IMR-90 (cell line): Measurements from ENCODE around the gene SEMA5A. TPM values are rescaled to one million over a fixed set of nuclear protein-coding genes. Genes with fewer than 3 reads are reported as not detected.

Source experiments
- ATAC-seq: fragments of 200-7000 bp; cut with Tn5 transposase; 2 replicates; pipeline ENCODE4 v1.9.1; 2020; ENCODE audit warnings: low read depth, mild to moderate bottlenecking, moderate library complexity
- BruUV-seq: library from RNA; stranded (reverse); fragments of 400-500 nt; replicated peaks from 2 replicates; lab custom pipeline; 2021; lab: Mats Ljungman, UMichigan
- CTCF ChIA-PET: fragments of 300-600 bp; formaldehyde crosslinking; extraction: SDS; loops from one replicate; lab custom pipeline; 2021; ENCODE audit warnings: antibody characterized with exemption; lab: Yijun Ruan, JAX
- POLR2A ChIA-PET: fragments of 300-600 bp; sonication (Branson Sonifier 250); formaldehyde crosslinking; loops from one replicate; lab custom pipeline; 2022; ENCODE audit warnings: antibody characterized with exemption; ENCODE audit not compliant: unreplicated experiment; lab: Charles Lee
- DNase-seq: peaks from one replicate; pipeline ENCODE4 v3.0.0; 2013
- H2AFZ ChIP-seq: replicated peaks from 2 replicates; pipeline ENCODE3; 2013; ENCODE audit warnings: low read length, mild to moderate bottlenecking; ENCODE audit not compliant: poor library complexity
- H2AK5ac ChIP-seq: 2 replicates; pipeline ENCODE4 v1.6.1; 2013; ENCODE audit warnings: low read depth, low read length, inconsistent platforms
- H2AK9ac ChIP-seq: replicated peaks from 2 replicates; pipeline ENCODE3; 2013; ENCODE audit warnings: mild to moderate bottlenecking, low read depth, low read length, moderate library complexity; ENCODE audit not compliant: poor library complexity
- H2BK120ac ChIP-seq: 2 replicates; pipeline ENCODE4 v1.6.1; 2013; ENCODE audit warnings: low read depth, low read length, inconsistent platforms
- H2BK15ac ChIP-seq: 3 replicates; pipeline ENCODE4 v1.6.1; 2013; ENCODE audit warnings: low read depth, low read length, inconsistent platforms
- H2BK20ac ChIP-seq: 2 replicates; pipeline ENCODE4 v1.6.1; 2013; ENCODE audit warnings: low read depth, mild to moderate bottlenecking, inconsistent platforms, low read length, moderate library complexity
- H2BK5ac ChIP-seq: 2 replicates; pipeline ENCODE4 v1.6.1; 2013; ENCODE audit warnings: mild to moderate bottlenecking, low read depth, low read length, inconsistent platforms; ENCODE audit not compliant: poor library complexity, severe bottlenecking
- H3K14ac ChIP-seq: replicated peaks from 2 replicates; pipeline ENCODE4 v1.6.1; 2013; ENCODE audit warnings: low read depth, low read length, inconsistent platforms
- H3K18ac ChIP-seq: 2 replicates; pipeline ENCODE4 v1.6.1; 2013; ENCODE audit warnings: low read depth, low read length, control low read depth
- H3K23ac ChIP-seq: 2 replicates; pipeline ENCODE4 v1.6.1; 2013; ENCODE audit warnings: low read depth, low read length, inconsistent platforms
- H3K27ac ChIP-seq: 2 replicates; pipeline ENCODE4 v1.5.1; 2013; ENCODE audit warnings: mild to moderate bottlenecking, control low read depth, low read length; ENCODE audit not compliant: insufficient read depth
- H3K27me3 ChIP-seq: 2 replicates; pipeline ENCODE4 v1.6.1; 2013; ENCODE audit warnings: low read length; ENCODE audit not compliant: control insufficient read depth, insufficient read depth
- H3K36me3 ChIP-seq: 2 replicates; pipeline ENCODE4 v1.6.1; 2013; ENCODE audit warnings: low read length, mixed read lengths; ENCODE audit not compliant: control insufficient read depth, insufficient read depth
- H3K4ac ChIP-seq: 2 replicates; pipeline ENCODE4 v1.6.1; 2013; ENCODE audit warnings: low read depth, low read length, inconsistent platforms
- H3K4me1 ChIP-seq: 2 replicates; pipeline ENCODE4 v1.6.1; 2013; ENCODE audit warnings: low read length, mixed read lengths; ENCODE audit not compliant: control insufficient read depth, insufficient read depth
- H3K4me2 ChIP-seq: 2 replicates; pipeline ENCODE4 v1.6.1; 2013; ENCODE audit warnings: low read depth, mild to moderate bottlenecking, control low read depth, low read length, moderate library complexity
- H3K4me3 ChIP-seq: 2 replicates; pipeline ENCODE4 v1.5.1; 2013; ENCODE audit warnings: low read depth, mild to moderate bottlenecking, control low read depth, low read length, moderate library complexity; ENCODE audit not compliant: insufficient read depth
- H3K56ac ChIP-seq: 2 replicates; pipeline ENCODE4 v1.6.1; 2013; ENCODE audit warnings: low read length, inconsistent platforms; ENCODE audit not compliant: insufficient read depth; ENCODE audit errors: extremely low read depth
- H3K79me1 ChIP-seq, 2 experiments: 2 replicates each; pipeline ENCODE4 v1.6.1; 2013; ENCODE audit warnings: low read length in 2 of 2, inconsistent platforms in 1 of 2, low read depth in 1 of 2
- H3K9ac ChIP-seq: 2 replicates; pipeline ENCODE4 v1.6.1; 2013; ENCODE audit warnings: low read depth, low read length, control low read depth
- H3K9me1 ChIP-seq: 2 replicates; pipeline ENCODE4 v1.6.1; 2013; ENCODE audit warnings: low read length, inconsistent platforms; ENCODE audit not compliant: insufficient read depth
- H3K9me3 ChIP-seq: 2 replicates; pipeline ENCODE4 v1.6.1; 2013; ENCODE audit warnings: low read length; ENCODE audit not compliant: control insufficient read depth, insufficient read depth
- H4K20me1 ChIP-seq: 2 replicates; pipeline ENCODE4 v1.6.1; 2013; ENCODE audit warnings: low read length, inconsistent platforms; ENCODE audit not compliant: insufficient read depth
- H4K5ac ChIP-seq: 2 replicates; pipeline ENCODE4 v1.6.1; 2013; ENCODE audit warnings: mild to moderate bottlenecking, low read depth, low read length, control low read depth
- H4K8ac ChIP-seq, 2 experiments: 2 replicates each; pipeline ENCODE4 v1.6.1; 2013; ENCODE audit warnings: low read depth in 2 of 2, low read length in 2 of 2, control low read depth in 1 of 2, inconsistent platforms in 1 of 2
- H4K91ac ChIP-seq: 2 replicates; pipeline ENCODE4 v1.6.1; 2013; ENCODE audit warnings: low read depth, low read length, inconsistent platforms; ENCODE audit not compliant: insufficient read depth
- BHLHE40 ChIP-seq: fragments of 150-350 bp; IDR thresholded peaks from 2 replicates; pipeline ENCODE4 v1.6.1; 2016; ENCODE audit warnings: mild to moderate bottlenecking, low read depth, low read length
- CEBPB ChIP-seq: IDR thresholded peaks from 2 replicates; pipeline ENCODE4 v1.6.1; 2012; ENCODE audit warnings: low read depth, low read length, improper control_type of control experiment
- CHD1 ChIP-seq: IDR thresholded peaks from 2 replicates; pipeline ENCODE4 v1.6.1; 2012; ENCODE audit warnings: low read depth, low read length, improper control_type of control experiment
- FOS ChIP-seq: fragments of 150-350 bp; IDR thresholded peaks from 2 replicates; pipeline ENCODE4 v1.6.1; 2016; ENCODE audit warnings: low read depth, low read length
- MAFK ChIP-seq: IDR thresholded peaks from 2 replicates; pipeline ENCODE4 v1.6.1; 2012; ENCODE audit warnings: low read depth, low read length, improper control_type of control experiment
- MAZ ChIP-seq: IDR thresholded peaks from 2 replicates; pipeline ENCODE4 v1.6.1; 2012; ENCODE audit warnings: low read depth, mild to moderate bottlenecking, low read length, improper control_type of control experiment, moderate library complexity, borderline replicate concordance
- MXI1 ChIP-seq: IDR thresholded peaks from 2 replicates; pipeline ENCODE4 v1.6.1; 2012; ENCODE audit warnings: low read depth, mild to moderate bottlenecking, low read length, moderate library complexity, borderline replicate concordance
- NFE2L2 ChIP-seq: fragments of 150-350 bp; IDR thresholded peaks from 2 replicates; pipeline ENCODE4 v1.6.1; 2016; ENCODE audit warnings: low read depth, mild to moderate bottlenecking, low read length
- POLR2A ChIP-seq: IDR thresholded peaks from 2 replicates; pipeline ENCODE4 v1.6.1; 2012; ENCODE audit warnings: mild to moderate bottlenecking, low read depth, low read length
- RAD21 ChIP-seq: IDR thresholded peaks from 2 replicates; pipeline ENCODE4 v1.6.1; 2012; ENCODE audit warnings: low read length, improper control_type of control experiment
- RCOR1 ChIP-seq: IDR thresholded peaks from 2 replicates; pipeline ENCODE4 v1.6.1; 2012; ENCODE audit warnings: mild to moderate bottlenecking, low read length, improper control_type of control experiment; ENCODE audit not compliant: insufficient replicate concordance
- RFX5 ChIP-seq: IDR thresholded peaks from 2 replicates; pipeline ENCODE4 v1.8.0; 2012; ENCODE audit warnings: low read depth, mild to moderate bottlenecking, low read length, moderate library complexity
- SMC3 ChIP-seq: fragments of 150-350 bp; IDR thresholded peaks from 2 replicates; pipeline ENCODE4 v1.6.1; 2016; ENCODE audit warnings: low read depth, mild to moderate bottlenecking, antibody characterized with exemption, low read length, moderate library complexity
- WGBS, 2 experiments: methylation state at CpG; one replicate each; pipeline versions ENCODE4 v1.1.5 to v1.1.7; 2013; ENCODE audit warnings: missing lambda C conversion rate in 2 of 2; ENCODE audit not compliant: insufficient read length in 1 of 2; ENCODE audit errors: extremely low coverage in 2 of 2; 5-methylcytosine and 5-hydroxymethylcytosine counted together
- dilution Hi-C: fragments of 300-500 bp; cut with HindIII; formaldehyde crosslinking; loops from one replicate; pipeline ENCODE4 v1.14.3; 2018; ENCODE audit warnings: low sequenced_read_pairs; ENCODE audit not compliant: unreplicated experiment
- in situ Hi-C: fragments of 300-500 bp; cut with MboI; formaldehyde crosslinking; loops from 3 replicates; pipeline ENCODE4 v1.14.3; 2019; ENCODE audit warnings: low sequenced_read_pairs, inconsistent platforms, mixed read lengths
- intact Hi-C: fragments of 100-400 bp; cut with micrococcal nuclease; formaldehyde crosslinking; loops from 2 replicates; pipeline ENCODE4 v1.10.0; 2022
- polyA plus RNA-seq, 3 experiments: library from polyadenylated mRNA; depleted of rRNA; stranded (reverse); fragments of >200 nt; gene quantifications; 2 replicates each; pipeline ENCODE4 v1.2.3, GENCODE V29; 2012; ENCODE audit warnings: low replicate concordance in 1 of 3
- total RNA-seq: library from RNA; depleted of rRNA; stranded (reverse); fragments of >200 nt; gene quantifications from 2 replicates; pipeline ENCODE4 v1.2.3, GENCODE V29; 2012
- TF ChIP-seq, protein P1 (sequence below): fragments of 150-350 bp; IDR thresholded peaks from 2 replicates; pipeline ENCODE4 v1.6.1; 2017; ENCODE audit warnings: mild to moderate bottlenecking, antibody characterized with exemption, low read length, low read depth
- TF ChIP-seq, protein P2 (sequence below): conservative IDR thresholded peaks from 2 replicates; pipeline ENCODE4 v1.5.1; 2012; ENCODE audit warnings: mild to moderate bottlenecking, low read depth, low read length, improper control_type of control experiment
- TF ChIP-seq, protein P3 (sequence below): fragments of 150-350 bp; IDR thresholded peaks from 2 replicates; pipeline ENCODE4 v1.6.1; 2016; ENCODE audit warnings: low read depth, mild to moderate bottlenecking, low read length, moderate library complexity, borderline replicate concordance

Gene SEMA5A
- total and polyA plus RNA-seq, 2 of the 4 experiments (the other 2 are of a cell fraction), result 8.2 to 9.9 TPM

DNA sequence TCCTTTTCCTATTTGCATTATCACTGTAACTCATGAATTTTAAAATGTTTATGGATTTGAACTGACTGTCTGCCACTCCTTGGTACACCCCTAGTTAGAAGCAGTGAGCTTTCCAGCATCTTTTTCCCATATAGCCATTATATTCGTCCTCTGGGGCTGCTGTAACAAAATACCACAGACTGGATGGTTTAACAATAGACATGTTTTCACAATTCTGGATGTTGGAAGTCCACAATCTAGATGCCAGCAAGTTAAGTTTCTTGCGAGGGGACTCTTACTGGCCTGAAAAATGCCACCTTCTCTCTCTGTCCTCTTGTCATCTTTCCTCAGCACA is 530.0 kb downstream of the SEMA5A start:
- peak overlapping the region; percentile 69; the same call in 1 of the 2 replicates for H3K9ac ChIP-seq
- H4K20me1 ChIP-seq, result no peaks in the 10 kb centered on the region
- H4K91ac ChIP-seq, result peak overlapping the region; percentile 94
- no peak overlapping the region for H2AK9ac ChIP-seq
- ChIA-PET CTCF (no interaction called here), POLR2A (no interaction called here)
- H3K4me2 ChIP-seq, result no peak overlapping the region
- dilution Hi-C loops (no loop called here), in situ Hi-C loops (no loop called here), intact Hi-C loops (no loop called here)
- 0% methylated on average over 1 of the region's 2 CpGs; no CpG with 5 or more reads in 1 of the 2 experiments for WGBS, 2 experiments
- DNase-seq (no peak), ATAC-seq (peak; percentile 28)
- peak overlapping the region; percentile 97 for H2BK120ac ChIP-seq
- TF ChIP-seq RAD21, result no peak
- no peak for TF ChIP-seq POLR2A
- TF ChIP-seq MAZ, result no peak
- TF ChIP-seq RFX5, result no peak
- no peak for TF ChIP-seq MAFK
- no peak for TF ChIP-seq CHD1
- TF ChIP-seq SMC3, result no peak
- no peak for TF ChIP-seq NFE2L2
- TF ChIP-seq, protein P1, sequence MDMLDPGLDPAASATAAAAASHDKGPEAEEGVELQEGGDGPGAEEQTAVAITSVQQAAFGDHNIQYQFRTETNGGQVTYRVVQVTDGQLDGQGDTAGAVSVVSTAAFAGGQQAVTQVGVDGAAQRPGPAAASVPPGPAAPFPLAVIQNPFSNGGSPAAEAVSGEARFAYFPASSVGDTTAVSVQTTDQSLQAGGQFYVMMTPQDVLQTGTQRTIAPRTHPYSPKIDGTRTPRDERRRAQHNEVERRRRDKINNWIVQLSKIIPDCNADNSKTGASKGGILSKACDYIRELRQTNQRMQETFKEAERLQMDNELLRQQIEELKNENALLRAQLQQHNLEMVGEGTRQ, result no peak
- TF ChIP-seq CEBPB, result no peak
- TF ChIP-seq, protein P2, sequence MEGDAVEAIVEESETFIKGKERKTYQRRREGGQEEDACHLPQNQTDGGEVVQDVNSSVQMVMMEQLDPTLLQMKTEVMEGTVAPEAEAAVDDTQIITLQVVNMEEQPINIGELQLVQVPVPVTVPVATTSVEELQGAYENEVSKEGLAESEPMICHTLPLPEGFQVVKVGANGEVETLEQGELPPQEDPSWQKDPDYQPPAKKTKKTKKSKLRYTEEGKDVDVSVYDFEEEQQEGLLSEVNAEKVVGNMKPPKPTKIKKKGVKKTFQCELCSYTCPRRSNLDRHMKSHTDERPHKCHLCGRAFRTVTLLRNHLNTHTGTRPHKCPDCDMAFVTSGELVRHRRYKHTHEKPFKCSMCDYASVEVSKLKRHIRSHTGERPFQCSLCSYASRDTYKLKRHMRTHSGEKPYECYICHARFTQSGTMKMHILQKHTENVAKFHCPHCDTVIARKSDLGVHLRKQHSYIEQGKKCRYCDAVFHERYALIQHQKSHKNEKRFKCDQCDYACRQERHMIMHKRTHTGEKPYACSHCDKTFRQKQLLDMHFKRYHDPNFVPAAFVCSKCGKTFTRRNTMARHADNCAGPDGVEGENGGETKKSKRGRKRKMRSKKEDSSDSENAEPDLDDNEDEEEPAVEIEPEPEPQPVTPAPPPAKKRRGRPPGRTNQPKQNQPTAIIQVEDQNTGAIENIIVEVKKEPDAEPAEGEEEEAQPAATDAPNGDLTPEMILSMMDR, result no peak
- TF ChIP-seq FOS, result no peak
- TF ChIP-seq MXI1, result no peak
- TF ChIP-seq RCOR1, result no peak
- TF ChIP-seq, protein P3, sequence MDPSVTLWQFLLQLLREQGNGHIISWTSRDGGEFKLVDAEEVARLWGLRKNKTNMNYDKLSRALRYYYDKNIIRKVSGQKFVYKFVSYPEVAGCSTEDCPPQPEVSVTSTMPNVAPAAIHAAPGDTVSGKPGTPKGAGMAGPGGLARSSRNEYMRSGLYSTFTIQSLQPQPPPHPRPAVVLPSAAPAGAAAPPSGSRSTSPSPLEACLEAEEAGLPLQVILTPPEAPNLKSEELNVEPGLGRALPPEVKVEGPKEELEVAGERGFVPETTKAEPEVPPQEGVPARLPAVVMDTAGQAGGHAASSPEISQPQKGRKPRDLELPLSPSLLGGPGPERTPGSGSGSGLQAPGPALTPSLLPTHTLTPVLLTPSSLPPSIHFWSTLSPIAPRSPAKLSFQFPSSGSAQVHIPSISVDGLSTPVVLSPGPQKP, result no peak
- no peak for TF ChIP-seq BHLHE40
- peak overlapping the region; percentile 98 for H2BK20ac ChIP-seq
- peaks cover 11% of the 10 kb centered on the region for H3K9me1 ChIP-seq
- H3K36me3 ChIP-seq, result no peaks in the 10 kb centered on the region
- peak overlapping the region; percentile 17 for H2AFZ ChIP-seq
- peak overlapping the region; percentile 13; the same call in 1 of the 2 replicates for H3K56ac ChIP-seq
- H4K5ac ChIP-seq, result peak overlapping the region; percentile 82; the same call in 1 of the 2 replicates
- no peaks in the 10 kb centered on the region for H3K27me3 ChIP-seq
- peak overlapping the region; percentile 84; the same call in 2 of the 3 replicates for H2BK15ac ChIP-seq
- H2AK5ac ChIP-seq, result peak overlapping the region; percentile 81
- H3K27ac ChIP-seq, result peak overlapping the region; percentile 83
- BruUV-seq, result no TSS peak
- H3K79me1 ChIP-seq, result no peaks in the 10 kb centered on the region; a peak in 1 of 4 replicates
- no peak overlapping the region for H3K4me3 ChIP-seq
- H3K4ac ChIP-seq, result peak overlapping the region; percentile 91
- H4K8ac ChIP-seq, result peak overlapping the region; percentile 74 to 89
- peak overlapping the region; percentile 92 for H3K14ac ChIP-seq
- H3K4me1 ChIP-seq, result peaks cover 17% of the 10 kb centered on the region
- H2BK5ac ChIP-seq, result peak overlapping the region; percentile 48
- H3K9me3 ChIP-seq, result no peaks in the 10 kb centered on the region
- peak overlapping the region; percentile 98 for H3K18ac ChIP-seq
- peak overlapping the region; percentile 88 for H3K23ac ChIP-seq
